HPDE6-E6E7 (cell line): ENCODE data around the gene PDE4DIP.
"Not testable (repeated sequence)": the region's sequence is repeated elsewhere in the genome, so short reads cannot be mapped to it uniquely, and the experiment has no call there.

ENCODE experiments used
- DNase-seq: peaks from one replicate; pipeline ENCODE4 v3.0.0; 2011; ENCODE audit warnings: missing footprints; ENCODE audit errors: extremely low spot score

PDE4DIP gene

GRCh38 chr1:148918836-148919447 is 74.7 kb downstream of the PDE4DIP start:
- DNase-seq: not testable (repeated sequence)

DNA sequence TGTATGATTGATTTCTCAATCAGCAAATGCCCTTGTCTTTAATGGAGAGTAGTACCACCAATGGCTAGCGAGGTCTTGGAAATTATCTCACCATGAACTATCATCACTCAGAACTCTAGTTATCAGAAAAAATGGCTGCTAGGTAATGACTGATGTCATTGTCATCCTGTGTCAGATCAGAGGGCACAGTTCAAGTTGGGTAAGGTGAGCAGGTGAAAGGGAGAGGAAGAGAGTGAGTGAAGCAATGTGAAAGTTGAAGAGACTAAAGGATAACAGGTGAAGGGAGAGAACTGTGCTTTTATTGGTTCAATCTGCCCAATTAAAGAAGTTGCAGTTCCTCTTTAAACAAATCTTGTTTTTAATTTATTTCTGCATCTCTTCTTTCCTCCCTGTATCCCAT is 76.8 kb downstream of the PDE4DIP start:
- DNase-seq: not testable (repeated sequence)

DNA sequence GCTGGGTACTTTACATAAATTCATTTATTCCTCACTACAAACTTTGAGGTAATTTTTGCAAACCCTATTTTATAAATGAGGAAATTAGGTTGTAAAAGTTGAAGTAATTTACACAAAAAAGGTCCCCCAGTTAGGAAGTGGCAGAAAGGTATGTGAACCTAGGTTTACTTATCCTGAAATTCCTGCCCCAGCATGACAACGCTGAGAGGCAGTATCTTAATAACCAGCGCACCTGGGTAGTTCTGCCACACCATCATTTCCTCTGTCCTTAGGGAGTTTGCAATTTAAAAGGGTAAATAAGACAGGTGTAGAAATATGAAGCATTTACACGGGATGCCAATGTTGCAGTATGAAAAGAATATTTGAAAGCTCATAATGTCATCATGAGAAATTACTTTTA is 79.6 kb downstream of the PDE4DIP start:
- DNase-seq: not testable (repeated sequence)

DNA sequence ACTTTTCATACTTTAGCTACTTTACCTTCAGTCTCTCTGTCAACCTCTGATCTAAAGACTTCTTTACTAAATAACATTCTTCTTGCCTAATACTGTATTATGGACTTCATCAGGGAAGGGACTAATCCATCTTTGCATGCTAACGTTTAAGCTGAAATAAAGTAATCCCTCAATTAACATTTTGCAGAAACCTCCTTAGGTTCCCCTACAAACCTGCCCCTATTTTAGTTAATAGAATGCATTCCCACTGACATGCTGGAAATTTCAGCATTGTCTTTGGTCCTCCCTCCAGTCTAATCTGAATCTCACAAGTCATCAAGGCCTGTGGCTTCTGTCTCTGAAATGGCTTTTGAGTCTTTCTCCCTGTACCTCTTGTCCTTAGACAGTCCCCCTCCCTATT is 83.4 kb downstream of the PDE4DIP start:
- DNase-seq: not testable (repeated sequence)

DNA sequence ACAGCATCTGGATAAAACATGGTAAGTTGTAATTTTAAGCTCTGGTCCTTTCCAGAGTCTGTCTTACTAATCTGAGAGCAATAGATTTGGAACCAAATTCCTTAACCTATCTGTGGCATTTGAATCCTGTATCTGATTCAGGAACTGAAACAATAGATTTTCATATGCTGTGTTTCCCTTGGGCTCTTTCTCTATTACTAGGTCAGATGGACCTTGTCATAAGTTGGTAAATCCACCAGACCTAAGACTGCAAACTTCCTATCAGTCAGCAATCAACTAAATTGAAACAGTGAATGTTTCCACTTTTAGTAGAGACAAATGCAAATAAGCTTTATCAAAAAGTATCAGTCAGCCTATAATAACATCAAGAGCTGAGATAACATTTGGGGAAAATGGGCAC is 85.0 kb downstream of the PDE4DIP start:
- DNase-seq: not testable (repeated sequence)

- not testable (repeated sequence) for DNase-seq
Observed at GRCh38 chr1:148935381-148936002, 91.3 kb downstream of the PDE4DIP start.

GRCh38 chr1:148942906-148943305 is 98.7 kb downstream of the PDE4DIP start:
- not testable (repeated sequence) for DNase-seq

DNA sequence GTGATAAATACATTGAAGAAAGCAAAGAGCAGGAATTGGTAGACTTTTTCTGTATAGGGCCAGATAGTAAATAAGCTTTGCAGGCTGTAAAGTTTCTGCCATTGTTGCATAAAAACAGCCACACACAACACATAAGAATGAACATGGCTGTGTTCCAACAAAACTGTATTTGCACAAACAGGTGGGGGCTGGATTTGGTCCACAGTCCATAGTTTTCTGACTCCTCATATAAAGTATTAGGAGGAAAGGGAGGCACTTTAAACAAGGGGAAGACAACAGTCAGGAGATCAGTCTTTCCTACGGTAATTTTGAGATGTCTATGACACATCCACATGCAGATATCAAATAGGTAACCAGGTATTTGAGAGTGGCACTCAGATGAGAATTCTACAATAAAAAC is 100.9 kb downstream of the PDE4DIP start:
- not testable (repeated sequence) for DNase-seq

GRCh38 chr1:148948768-148949167 is 104.5 kb downstream of the PDE4DIP start:
- not testable (repeated sequence) for DNase-seq

- not testable (repeated sequence) for DNase-seq
Observed at GRCh38 chr1:148951336-148952227, 107.4 kb downstream of the PDE4DIP start.

DNA sequence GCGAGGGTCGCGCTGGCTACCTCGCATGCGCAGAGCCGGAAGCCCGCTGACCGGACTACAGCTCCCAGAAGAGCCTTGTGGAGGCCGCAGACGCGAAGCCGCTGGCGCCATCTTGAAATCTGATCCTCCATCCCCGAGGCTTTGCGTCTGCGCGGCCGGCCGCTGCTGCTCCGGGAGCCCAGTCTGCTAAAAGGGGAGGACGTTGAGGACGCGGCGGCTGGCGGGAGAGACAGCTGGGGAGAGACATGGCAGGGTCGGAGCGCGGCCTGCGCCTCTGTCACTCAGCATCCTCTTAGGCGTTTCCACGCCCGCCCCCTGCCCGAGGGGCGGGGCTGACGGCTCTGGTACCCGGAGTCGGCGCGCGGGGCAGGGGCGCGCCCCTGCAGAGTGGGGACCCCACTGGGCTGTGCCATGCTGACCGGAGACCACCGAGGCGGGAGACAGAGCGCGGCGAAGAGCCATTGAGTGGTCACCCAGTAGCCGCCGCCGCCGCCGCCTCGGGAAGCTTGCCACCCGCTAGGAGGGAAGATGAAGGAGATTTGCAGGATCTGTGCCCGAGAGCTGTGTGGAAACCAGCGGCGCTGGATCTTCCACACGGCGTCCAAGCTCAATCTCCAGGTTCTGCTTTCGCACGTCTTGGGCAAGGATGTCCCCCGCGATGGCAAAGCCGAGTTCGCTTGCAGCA is 108.2 kb downstream of the PDE4DIP start:
- not testable (repeated sequence) for DNase-seq

DNA sequence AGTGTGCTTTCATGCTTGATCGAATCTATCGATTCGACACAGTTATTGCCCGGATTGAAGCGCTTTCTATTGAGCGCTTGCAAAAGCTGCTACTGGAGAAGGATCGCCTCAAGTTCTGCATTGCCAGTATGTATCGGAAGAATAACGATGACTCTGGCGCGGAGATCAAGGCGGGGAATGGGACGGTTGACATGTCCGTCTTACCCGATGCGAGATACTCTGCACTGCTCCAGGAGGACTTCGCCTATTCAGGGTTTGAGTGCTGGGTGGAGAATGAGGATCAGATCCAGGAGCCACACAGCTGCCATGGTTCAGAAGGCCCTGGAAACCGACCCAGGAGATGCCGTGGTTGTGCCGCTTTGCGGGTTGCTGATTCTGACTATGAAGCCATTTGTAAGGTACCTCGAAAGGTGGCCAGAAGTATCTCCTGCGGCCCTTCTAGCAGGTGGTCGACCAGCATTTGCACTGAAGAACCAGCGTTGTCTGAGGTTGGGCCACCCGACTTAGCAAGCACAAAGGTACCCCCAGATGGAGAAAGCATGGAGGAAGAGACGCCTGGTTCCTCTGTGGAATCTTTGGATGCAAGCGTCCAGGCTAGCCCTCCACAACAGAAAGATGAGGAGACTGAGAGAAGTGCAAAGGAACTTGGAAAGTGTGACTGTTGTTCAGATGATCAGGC is 108.8 kb downstream of the PDE4DIP start:
- not testable (repeated sequence) for DNase-seq

DNA sequence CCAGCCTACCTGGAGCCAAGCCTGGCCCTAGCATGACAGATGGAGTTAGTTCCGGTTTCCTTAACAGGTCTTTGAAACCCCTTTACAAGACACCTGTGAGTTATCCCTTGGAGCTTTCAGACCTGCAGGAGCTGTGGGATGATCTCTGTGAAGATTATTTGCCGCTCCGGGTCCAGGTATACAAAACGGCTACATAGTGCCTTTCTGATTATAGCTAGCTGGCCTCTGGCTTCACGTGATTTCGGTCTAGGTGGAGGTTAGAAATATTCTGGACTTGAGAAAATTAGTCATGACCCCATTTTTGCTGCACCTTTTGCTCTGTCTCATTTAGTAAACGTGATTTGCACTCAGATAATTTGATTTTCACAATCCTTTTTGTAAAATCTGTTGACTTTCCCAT is 109.5 kb downstream of the PDE4DIP start:
- DNase-seq: not testable (repeated sequence)

GRCh38 chr1:148958343-148958742 is 114.1 kb downstream of the PDE4DIP start:
- DNase-seq: not testable (repeated sequence)

DNA sequence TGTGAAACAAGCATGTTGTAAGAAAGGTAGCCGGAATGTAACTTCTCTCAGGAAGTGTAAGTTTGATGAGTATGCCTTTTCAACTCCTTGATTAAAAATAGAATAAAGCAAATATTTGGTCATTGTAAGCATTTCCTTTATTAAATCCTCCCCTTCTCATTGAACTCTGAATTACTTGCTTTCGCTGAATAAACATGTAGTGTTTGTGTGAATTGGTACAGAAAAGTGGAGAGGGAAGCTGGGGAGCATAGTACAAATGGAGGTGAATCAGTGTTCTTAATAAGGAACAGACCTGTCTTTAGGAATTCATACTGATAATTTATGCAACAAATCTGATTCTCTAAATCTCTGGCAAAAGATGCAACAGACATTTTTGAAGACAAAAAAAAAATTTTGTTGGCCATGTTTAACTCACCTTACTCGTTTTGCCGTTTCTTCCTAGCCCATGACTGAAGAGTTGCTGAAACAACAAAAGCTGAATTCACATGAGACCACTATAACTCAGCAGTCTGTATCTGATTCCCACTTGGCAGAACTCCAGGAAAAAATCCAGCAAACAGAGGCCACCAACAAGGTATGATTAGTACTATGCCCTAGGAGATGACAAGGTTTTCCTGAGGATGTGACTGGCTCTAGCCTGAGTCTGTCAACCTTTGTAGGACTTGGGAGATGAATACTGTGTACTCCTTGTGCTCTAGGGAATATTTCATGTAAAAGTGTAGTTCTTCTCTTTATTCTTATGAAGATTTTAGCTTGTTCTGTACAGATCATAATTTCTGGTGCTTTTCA is 116.2 kb downstream of the PDE4DIP start:
- not testable (repeated sequence) for DNase-seq

DNA sequence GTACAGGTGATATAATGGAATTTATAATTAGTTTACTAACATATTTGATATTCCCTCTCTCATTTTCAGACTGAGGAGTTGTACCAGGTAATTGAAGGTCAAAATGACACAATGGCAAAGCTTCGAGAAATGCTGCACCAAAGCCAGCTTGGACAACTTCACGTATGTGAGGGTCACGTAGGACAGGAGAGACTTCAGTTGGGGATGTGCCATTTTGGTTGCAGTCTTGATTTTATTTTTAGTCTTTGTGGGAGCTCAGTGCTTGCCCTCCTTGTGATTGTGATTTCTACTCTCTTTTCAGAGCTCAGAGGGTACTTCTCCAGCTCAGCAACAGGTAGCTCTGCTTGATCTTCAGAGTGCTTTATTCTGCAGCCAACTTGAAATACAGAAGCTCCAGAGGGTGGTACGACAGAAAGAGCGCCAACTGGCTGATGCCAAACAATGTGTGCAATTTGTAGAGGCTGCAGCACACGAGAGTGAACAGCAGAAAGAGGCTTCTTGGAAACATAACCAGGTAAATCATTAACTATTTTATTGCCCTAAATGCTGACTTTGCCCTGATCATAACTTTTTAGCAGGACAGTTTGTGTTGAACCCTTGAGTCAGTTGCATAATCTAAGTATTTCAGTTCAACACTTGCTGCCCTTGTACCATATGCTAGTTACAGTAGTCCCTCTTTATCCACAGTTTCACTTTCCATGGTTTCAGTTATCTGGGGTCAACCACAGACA is 118.1 kb downstream of the PDE4DIP start:
- DNase-seq: not testable (repeated sequence)

GRCh38 chr1:148966084-148966483 is 121.9 kb downstream of the PDE4DIP start:
- not testable (repeated sequence) for DNase-seq

- not testable (repeated sequence) for DNase-seq
Observed at GRCh38 chr1:148967580-148967979, 123.4 kb downstream of the PDE4DIP start.

DNA sequence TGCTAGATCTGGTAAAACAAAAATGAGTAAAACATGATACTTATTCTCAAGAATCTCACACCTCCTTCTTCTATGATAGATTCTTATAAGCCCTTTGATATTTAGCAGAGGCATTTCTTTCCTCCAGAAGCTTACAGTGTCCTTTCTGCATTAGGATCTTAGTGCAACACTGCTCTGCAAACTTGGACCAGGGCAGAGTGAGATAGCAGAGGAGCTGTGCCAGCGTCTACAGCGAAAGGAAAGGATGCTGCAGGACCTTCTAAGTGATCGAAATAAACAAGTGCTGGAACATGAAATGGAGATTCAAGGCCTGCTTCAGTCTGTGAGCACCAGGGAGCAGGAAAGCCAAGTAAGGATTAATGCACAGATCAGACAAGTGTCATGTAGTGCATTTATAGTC is 124.5 kb downstream of the PDE4DIP start:
- DNase-seq: not testable (repeated sequence)

GRCh38 chr1:148969126-148969525 is 124.9 kb downstream of the PDE4DIP start:
- DNase-seq: not testable (repeated sequence)
